Kidney (tissue), 14 donors: ENCODE measurements around the gene ABLIM2. TPM values are rescaled to one million over a fixed set of nuclear protein-coding genes. Genes with fewer than 3 reads are reported as not detected.

Experiments
- DNase-seq, 5 donors: peaks; one replicate each; pipeline ENCODE4 v3.0.0-alpha.2; 2013 to 2020
- FAIRE-seq: peaks from 2 replicates; lab custom pipeline; 2012; peaks lifted over from hg19 to GRCh38; lab: Jason Lieb, UNC
- H3K27ac ChIP-seq, 2 donors: one replicate each; pipeline ENCODE4 v1.7.0; 2013; ENCODE audit warnings: low read depth in 2 of 2, low read length in 2 of 2, inconsistent platforms in 1 of 2
- H3K27me3 ChIP-seq: one replicate; pipeline ENCODE4 v1.7.1; 2013; ENCODE audit warnings: low read length, inconsistent platforms; ENCODE audit not compliant: control insufficient read depth, insufficient read depth
- H3K36me3 ChIP-seq, 3 donors: one replicate each; pipeline versions ENCODE4 v1.7.0 to v1.7.1; 2013; ENCODE audit warnings: low read length in 3 of 3, control low read depth in 1 of 3, inconsistent platforms in 1 of 3; ENCODE audit not compliant: insufficient read depth in 3 of 3, control insufficient read depth in 2 of 3
- H3K4me1 ChIP-seq, 3 donors: one replicate each; pipeline versions ENCODE4 v1.7.0 to v1.7.1; 2013; ENCODE audit warnings: low read length in 3 of 3, inconsistent platforms in 1 of 3, low read depth in 1 of 3; ENCODE audit not compliant: control insufficient read depth in 2 of 3, insufficient read depth in 2 of 3
- H3K4me3 ChIP-seq, 3 donors: one replicate each; pipeline versions ENCODE4 v1.7.0 to v1.8.1; 2013; ENCODE audit warnings: low read length in 3 of 3, control low read depth in 1 of 3, inconsistent platforms in 1 of 3
- H3K9ac ChIP-seq, 3 donors: one replicate each; pipeline versions ENCODE4 v1.7.0 to v1.7.1; 2013; ENCODE audit warnings: low read length in 3 of 3, control low read depth in 1 of 3, inconsistent platforms in 1 of 3
- H3K9me3 ChIP-seq, 3 donors: one replicate each; pipeline versions ENCODE4 v1.7.0 to v1.7.1; 2013; ENCODE audit warnings: low read length in 3 of 3, control low read depth in 1 of 3, inconsistent platforms in 1 of 3; ENCODE audit not compliant: control insufficient read depth in 2 of 3, insufficient read depth in 1 of 3
- intact Hi-C: fragments of 100-400 bp; cut with DNase I; formaldehyde crosslinking; loops from one replicate; pipeline ENCODE4 v1.11.1; 2022
- polyA plus RNA-seq: library from polyadenylated mRNA; stranded (reverse); fragments of 350-450 nt; fragmentation: Illumina TruSeq; extraction: RNeasy Lipid Tissue Mini Kit (QIAGEN cat#74804); gene quantifications from one replicate; pipeline ENCODE4 v1.2.3, GENCODE V29; 2014; ENCODE audit warnings: low read depth, low replicate concordance; ENCODE audit not compliant: insufficient read depth
- total RNA-seq: library from RNA; stranded (reverse); fragmentation: NEBNext Ultra II Directional; extraction: Animal tissue kit (Norgen Biotek cat#: 25700); gene quantifications from one replicate; pipeline ENCODE4 v1.2.1, GENCODE V29; 2021
- TF ChIP-seq, protein P1 (sequence below): IDR thresholded peaks from 3 replicates; pipeline ENCODE4 v1.5.1; 2012; ENCODE audit warnings: mild to moderate bottlenecking, moderate library complexity, borderline replicate concordance; ENCODE audit not compliant: insufficient read depth; ENCODE audit errors: extremely low read depth
- donor health status: control.
- donor health status: control.
- donor health status: control.
- donor health status: control.
- donor health status: control.
- donor health status: DM: yes; HTN: yes; CAD: no.
- donor health status: Normal renal cell carcinoma (clear cell type).

The ABLIM2 gene
- total and polyA plus RNA-seq, 2 donors from 2014 or later = 9.5 to 23.3 TPM

DNA sequence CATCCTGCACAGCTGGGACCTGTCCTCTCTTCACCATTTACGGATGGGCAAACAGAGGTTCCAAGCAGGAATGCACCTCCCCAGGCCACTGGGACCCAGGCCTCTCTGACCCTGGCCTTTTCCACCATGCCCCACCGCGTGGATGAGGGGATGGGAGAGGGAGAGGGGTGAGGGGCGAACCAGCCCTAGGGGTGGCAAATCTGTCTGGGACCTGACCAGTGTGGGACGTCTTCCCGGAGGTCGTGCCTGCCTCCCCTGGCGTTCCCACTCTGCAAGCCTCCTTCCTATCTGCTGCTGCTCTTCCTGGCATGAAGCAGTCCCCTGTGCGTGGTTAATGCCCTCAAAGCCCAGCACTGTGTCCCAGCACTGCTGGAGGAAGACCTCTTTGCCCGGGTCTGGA lies 35.9 kb downstream of the ABLIM2 start:
- FAIRE-seq (no peak), DNase-seq (no peak)
- peaks cover 0 to 2% (median 0%) of the 10 kb centered on the region in 3 donors for H3K4me1 ChIP-seq
- H3K27ac ChIP-seq = peak overlapping the region in 1 of 2 donors; percentile 32
- intact Hi-C loops = no loop called here
- H3K9ac ChIP-seq = no peak overlapping the region
- H3K4me3 ChIP-seq = no peak overlapping the region
- no peaks in the 10 kb centered on the region for H3K27me3 ChIP-seq
- no peaks in the 10 kb centered on the region for H3K9me3 ChIP-seq
- H3K36me3 ChIP-seq = no peaks in the 10 kb centered on the region
- TF ChIP-seq, protein P1, sequence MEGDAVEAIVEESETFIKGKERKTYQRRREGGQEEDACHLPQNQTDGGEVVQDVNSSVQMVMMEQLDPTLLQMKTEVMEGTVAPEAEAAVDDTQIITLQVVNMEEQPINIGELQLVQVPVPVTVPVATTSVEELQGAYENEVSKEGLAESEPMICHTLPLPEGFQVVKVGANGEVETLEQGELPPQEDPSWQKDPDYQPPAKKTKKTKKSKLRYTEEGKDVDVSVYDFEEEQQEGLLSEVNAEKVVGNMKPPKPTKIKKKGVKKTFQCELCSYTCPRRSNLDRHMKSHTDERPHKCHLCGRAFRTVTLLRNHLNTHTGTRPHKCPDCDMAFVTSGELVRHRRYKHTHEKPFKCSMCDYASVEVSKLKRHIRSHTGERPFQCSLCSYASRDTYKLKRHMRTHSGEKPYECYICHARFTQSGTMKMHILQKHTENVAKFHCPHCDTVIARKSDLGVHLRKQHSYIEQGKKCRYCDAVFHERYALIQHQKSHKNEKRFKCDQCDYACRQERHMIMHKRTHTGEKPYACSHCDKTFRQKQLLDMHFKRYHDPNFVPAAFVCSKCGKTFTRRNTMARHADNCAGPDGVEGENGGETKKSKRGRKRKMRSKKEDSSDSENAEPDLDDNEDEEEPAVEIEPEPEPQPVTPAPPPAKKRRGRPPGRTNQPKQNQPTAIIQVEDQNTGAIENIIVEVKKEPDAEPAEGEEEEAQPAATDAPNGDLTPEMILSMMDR = no peak

DNA sequence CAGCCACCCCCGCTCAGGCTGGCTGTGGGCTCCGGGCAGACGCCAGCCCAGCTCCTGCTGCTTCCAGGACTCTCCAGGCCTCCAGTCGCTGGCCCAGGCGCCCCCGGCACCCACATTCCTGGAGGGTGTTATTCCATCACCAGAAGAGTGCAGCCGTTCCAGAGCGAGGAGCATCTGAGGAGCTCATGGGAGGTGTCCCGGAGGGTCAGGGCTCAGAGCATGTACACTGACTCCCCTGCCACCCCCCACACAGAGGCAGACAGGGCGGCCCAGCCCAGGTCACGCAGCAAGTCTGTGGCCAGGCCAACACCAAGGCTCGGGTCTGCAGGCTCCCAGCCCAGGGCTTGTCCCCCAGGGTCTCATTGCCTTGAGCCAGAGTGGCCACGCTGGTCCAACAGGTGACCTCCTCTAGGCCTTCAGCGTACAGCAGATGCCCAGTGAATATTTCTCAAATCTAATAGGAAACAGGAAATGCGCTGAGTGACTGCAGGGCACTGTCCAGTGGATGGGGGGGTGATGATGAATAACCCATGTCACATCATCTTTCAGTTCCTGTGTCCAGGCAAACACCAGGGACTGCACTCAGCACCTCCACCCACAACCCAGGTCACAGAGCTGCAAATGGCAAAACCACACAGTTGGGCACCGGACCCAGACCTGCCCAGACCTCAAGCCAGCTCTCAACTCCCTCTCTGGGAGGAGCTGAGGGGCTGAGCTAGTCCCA lies 37.2 kb downstream of the ABLIM2 start:
- no peaks in the 10 kb centered on the region for H3K9me3 ChIP-seq
- DNase-seq = peak in 2 of 5 donors; percentile 50 to 66
- TF ChIP-seq, protein P1 = no peak
- H3K27me3 ChIP-seq = no peaks in the 10 kb centered on the region
- H3K4me1 ChIP-seq = peaks cover 0 to 2% (median 0%) of the 10 kb centered on the region in 3 donors
- intact Hi-C loops = no loop called here
- no peak overlapping the region for H3K9ac ChIP-seq
- peak overlapping the region in 1 of 2 donors; percentile 22 for H3K27ac ChIP-seq
- no peaks in the 10 kb centered on the region for H3K36me3 ChIP-seq
- no peak for FAIRE-seq
- no peak overlapping the region for H3K4me3 ChIP-seq

DNA sequence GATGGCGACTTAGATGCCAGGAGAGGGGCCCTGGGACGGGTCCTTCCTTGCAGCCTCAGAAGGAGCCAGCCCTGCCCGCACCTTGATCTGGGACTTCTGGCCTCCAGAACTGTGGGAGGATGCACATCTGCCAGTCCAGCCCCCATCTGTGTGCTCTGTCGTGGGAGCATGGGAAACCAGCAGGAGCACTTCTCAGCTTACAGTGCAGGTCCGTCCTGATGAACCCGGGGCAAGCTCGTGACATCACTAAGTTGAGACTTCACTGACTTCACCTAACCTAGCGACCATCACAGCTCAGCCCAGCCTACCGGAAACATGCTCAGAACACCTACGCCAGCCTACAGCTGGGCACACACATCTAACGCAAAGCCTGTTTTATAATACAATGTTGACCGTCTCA lies 38.1 kb downstream of the ABLIM2 start:
- H3K9me3 ChIP-seq = no peaks in the 10 kb centered on the region
- H3K9ac ChIP-seq = no peak overlapping the region
- no peak for FAIRE-seq
- H3K4me1 ChIP-seq = peaks cover 0 to 2% (median 0%) of the 10 kb centered on the region in 3 donors
- no peak overlapping the region for H3K4me3 ChIP-seq
- intact Hi-C loops = no loop called here
- peak in 4 of 5 donors; percentile 90 to 93 (median 90) for DNase-seq
- no peaks in the 10 kb centered on the region for H3K27me3 ChIP-seq
- H3K36me3 ChIP-seq = no peaks in the 10 kb centered on the region
- no peak overlapping the region for H3K27ac ChIP-seq
- TF ChIP-seq, protein P1 = no peak
